NT2/D1 (cell line): Measurements from ENCODE around the gene PA2G4.
A peak's percentile ranks its signal among the peaks of the same experiment; 100 is the strongest.

ENCODE experiments used
- DNase-seq: peaks from one replicate; pipeline ENCODE4 v3.0.0-alpha.2; 2011; ENCODE audit warnings: low read depth, low spot score
- H3K27me3 ChIP-seq: 2 replicates; pipeline ENCODE4 v1.6.0; 2011; ENCODE audit warnings: mild to moderate bottlenecking; ENCODE audit not compliant: insufficient read length, insufficient read depth
- H3K36me3 ChIP-seq: 2 replicates; pipeline ENCODE4 v1.6.1; 2011; ENCODE audit warnings: mild to moderate bottlenecking, low read length, mixed read lengths; ENCODE audit not compliant: insufficient read depth, insufficient read length
- H3K4me1 ChIP-seq: 2 replicates; pipeline ENCODE4 v1.5.1; 2011; ENCODE audit not compliant: insufficient read depth, insufficient read length
- H3K4me3 ChIP-seq: 2 replicates; pipeline ENCODE4 v1.5.1; 2011; ENCODE audit warnings: low read depth; ENCODE audit not compliant: insufficient read length
- H3K9ac ChIP-seq: 2 replicates; pipeline ENCODE4 v1.6.0; 2011; ENCODE audit warnings: low read depth; ENCODE audit not compliant: insufficient read length
- H3K9me3 ChIP-seq: 2 replicates; pipeline ENCODE4 v1.5.1; 2011; ENCODE audit warnings: mild to moderate bottlenecking, low read length; ENCODE audit not compliant: insufficient read depth
- SUZ12 ChIP-seq: IDR thresholded peaks from 2 replicates; pipeline ENCODE4 v1.6.1; 2011; ENCODE audit not compliant: insufficient read length, insufficient read depth; ENCODE audit errors: extremely low read depth
- YY1 ChIP-seq: IDR thresholded peaks from 2 replicates; pipeline ENCODE4 v1.6.1; 2011; ENCODE audit not compliant: insufficient read length, insufficient read depth
- ZNF274 ChIP-seq: IDR thresholded peaks from 2 replicates; pipeline ENCODE4 v1.6.1; 2011; ENCODE audit warnings: mild to moderate bottlenecking, low read depth, low read length

Gene PA2G4

GRCh38 chr12:56141946-56142784 lies 37.8 kb downstream of the PA2G4 start:
- peaks cover 73% of the 10 kb centered on the region for H3K36me3 ChIP-seq
- TF ChIP-seq SUZ12: no peak
- no peak for TF ChIP-seq YY1
- no peak for TF ChIP-seq ZNF274
- no peaks in the 10 kb centered on the region for H3K4me1 ChIP-seq
- no peaks in the 10 kb centered on the region for H3K27me3 ChIP-seq
- no peak overlapping the region for H3K4me3 ChIP-seq
- H3K9ac ChIP-seq: no peak overlapping the region
- DNase-seq: no peak
- no peaks in the 10 kb centered on the region for H3K9me3 ChIP-seq

DNA sequence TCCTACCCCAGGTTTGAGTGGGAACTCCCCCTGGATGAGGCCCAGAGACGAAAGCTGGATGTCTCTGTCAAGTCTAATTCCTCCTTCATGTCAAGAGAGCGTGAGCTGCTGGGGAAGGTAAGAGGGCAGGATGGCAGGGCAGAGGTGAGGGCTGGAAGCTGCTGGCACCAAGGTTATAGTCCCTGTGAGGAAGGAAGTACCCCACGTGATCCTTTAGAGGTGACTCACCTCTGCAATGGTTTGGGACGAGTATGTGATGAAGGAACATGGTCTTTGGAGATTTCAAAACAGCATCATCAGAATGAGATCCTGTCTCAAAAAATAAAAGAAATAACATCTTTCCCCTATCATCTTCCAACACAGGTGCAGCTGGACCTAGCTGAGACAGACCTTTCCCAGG lies 38.9 kb downstream of the PA2G4 start:
- H3K27me3 ChIP-seq: no peaks in the 10 kb centered on the region
- H3K9me3 ChIP-seq: no peaks in the 10 kb centered on the region
- H3K4me1 ChIP-seq: no peaks in the 10 kb centered on the region
- no peak overlapping the region for H3K4me3 ChIP-seq
- H3K36me3 ChIP-seq: peaks cover 63% of the 10 kb centered on the region
- no peak for DNase-seq
- no peak overlapping the region for H3K9ac ChIP-seq
- TF ChIP-seq SUZ12: no peak

GRCh38 chr12:56143870-56144269 lies 39.5 kb downstream of the PA2G4 start:
- Histone ChIP-seq H3K4me3 (no peak overlapping the region), H3K9ac (no peak overlapping the region), H3K9me3 (no peaks in the 10 kb centered on the region), H3K4me1 (no peaks in the 10 kb centered on the region), H3K36me3 (peaks cover 56% of the 10 kb centered on the region), H3K27me3 (no peaks in the 10 kb centered on the region)
- DNase-seq: no peak
- TF ChIP-seq SUZ12 (no peak), YY1 (no peak), ZNF274 (no peak)

DNA sequence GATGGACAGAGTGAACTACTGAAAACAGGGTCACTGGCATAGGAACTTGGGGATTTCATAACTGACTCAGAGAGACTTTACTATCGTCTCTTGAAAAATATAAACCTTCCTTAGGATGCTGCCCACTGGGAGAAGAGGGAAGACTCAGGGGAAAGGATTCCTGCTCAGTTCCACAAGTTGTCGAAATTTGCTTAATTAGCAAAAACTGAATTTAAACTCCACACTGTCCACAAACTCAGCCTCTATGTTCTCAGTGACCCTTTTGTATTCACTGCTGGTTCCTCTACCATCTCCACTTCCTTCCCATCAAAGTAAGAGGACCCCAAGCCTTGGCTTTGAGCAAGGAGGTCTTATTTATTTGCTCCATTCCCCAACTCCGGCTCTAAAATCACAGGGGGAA lies 40.9 kb downstream of the PA2G4 start:
- Histone ChIP-seq H3K4me1 (no peaks in the 10 kb centered on the region), H3K36me3 (peaks cover 44% of the 10 kb centered on the region), H3K4me3 (no peak overlapping the region), H3K9me3 (no peaks in the 10 kb centered on the region), H3K27me3 (no peaks in the 10 kb centered on the region), H3K9ac (no peak overlapping the region)
- DNase-seq: no peak
- no peak for TF ChIP-seq ZNF274
- no peak for TF ChIP-seq YY1
- TF ChIP-seq SUZ12: no peak

GRCh38 chr12:56146492-56147460 lies 42.4 kb downstream of the PA2G4 start:
- TF ChIP-seq YY1 (no peak), ZNF274 (no peak), SUZ12 (no peak)
- no peak overlapping the region for H3K9ac ChIP-seq
- no peak for DNase-seq
- peaks cover 36% of the 10 kb centered on the region for H3K36me3 ChIP-seq
- H3K4me3 ChIP-seq: no peak overlapping the region
- no peaks in the 10 kb centered on the region for H3K27me3 ChIP-seq
- no peaks in the 10 kb centered on the region for H3K4me1 ChIP-seq
- no peaks in the 10 kb centered on the region for H3K9me3 ChIP-seq

- Histone ChIP-seq H3K4me1 (peaks cover 5% of the 10 kb centered on the region), H3K9me3 (no peaks in the 10 kb centered on the region), H3K36me3 (peaks cover 17% of the 10 kb centered on the region), H3K9ac (no peak overlapping the region), H3K4me3 (no peak overlapping the region), H3K27me3 (no peaks in the 10 kb centered on the region)
- DNase-seq: no peak
- no peak for TF ChIP-seq ZNF274
- TF ChIP-seq SUZ12: no peak
- no peak for TF ChIP-seq YY1
These were observed 46.2 kb downstream of the PA2G4 start for GRCh38 chr12:56150563-56150962.

GRCh38 chr12:56151672-56152131 lies 47.3 kb downstream of the PA2G4 start:
- peak; percentile 58 for DNase-seq
- TF ChIP-seq ZNF274: no peak
- TF ChIP-seq YY1: no peak
- no peak for TF ChIP-seq SUZ12
- no peaks in the 10 kb centered on the region for H3K27me3 ChIP-seq

More at GRCh38 chr12:56151672-56152131, 47.3 kb downstream of the PA2G4 start:
- Histone ChIP-seq H3K9ac (peak overlapping the region; percentile 85), H3K4me1 (peaks cover 5% of the 10 kb centered on the region), H3K9me3 (no peaks in the 10 kb centered on the region), H3K4me3 (peak overlapping the region; percentile 56), H3K36me3 (peaks cover 22% of the 10 kb centered on the region)
